SK-N-SH (cell line): ENCODE measurements around the gene RTF2. TPM values are rescaled to one million over a fixed set of nuclear protein-coding genes. Genes with fewer than 3 reads are reported as not detected.

ENCODE experiments used
- CTCF ChIA-PET: fragments of 300-600, 350-600 bp; formaldehyde crosslinking; extraction: SDS; loops from one replicate; lab custom pipeline; 2021; lab: Yijun Ruan, JAX
- POLR2A ChIA-PET: fragments of 350-600 bp; sonication (Branson Sonifier 250); formaldehyde crosslinking; extraction: SDS; loops from one replicate; lab custom pipeline; 2020; ENCODE audit warnings: antibody characterized with exemption, inconsistent platforms; lab: Yijun Ruan, JAX
- DNase-seq: peaks from one replicate; pipeline ENCODE4 v3.0.0; 2012
- H2AFZ ChIP-seq: fragments of 200-600 bp; sonication (generic); 2 replicates; pipeline ENCODE4 v1.8.1; 2016; ENCODE audit warnings: antibody characterized with exemption, mild to moderate bottlenecking, low read depth
- H3F3A ChIP-seq: fragments of 200-600 bp; sonication (generic); replicated peaks from 2 replicates; pipeline ENCODE3; 2016; ENCODE audit warnings: antibody characterized with exemption, mild to moderate bottlenecking; ENCODE audit not compliant: insufficient read depth
- H3K27ac ChIP-seq, 2 experiments: fragments of 200-500 bp in 1 of 2; fragments of 200-600 bp in 1 of 2; sonication (Bioruptor generic) in 1 of 2; sonication (generic), shearing (Covaris generic) in 1 of 2; 2 replicates each; pipeline versions ENCODE4 v1.5.1 to v1.6.1; 2014 to 2016; ENCODE audit warnings: low read depth in 2 of 2, inconsistent platforms in 1 of 2, low read length in 1 of 2, mild to moderate bottlenecking in 1 of 2, mixed read lengths in 1 of 2
- H3K27me3 ChIP-seq: fragments of 200-600 bp; sonication (generic), shearing (Covaris generic); 2 replicates; pipeline ENCODE4 v1.6.1; 2016; ENCODE audit warnings: mixed run types; ENCODE audit not compliant: insufficient read depth
- H3K36me3 ChIP-seq, 2 experiments: fragments of 200-500 bp in 1 of 2; fragments of 200-600 bp in 1 of 2; sonication (Bioruptor generic) in 1 of 2; sonication (generic) in 1 of 2; replicated peaks in 1 of 2; 2 replicates each; pipeline versions ENCODE3 to v1.5.1; 2014 to 2016; ENCODE audit warnings: low read length in 1 of 2, mild to moderate bottlenecking in 1 of 2; ENCODE audit not compliant: insufficient read depth in 2 of 2, control insufficient read depth in 1 of 2
- H3K4me1 ChIP-seq, 2 experiments: fragments of 200-500 bp in 1 of 2; fragments of 200-600 bp in 1 of 2; sonication (Bioruptor generic) in 1 of 2; sonication (generic), shearing (Covaris generic) in 1 of 2; 2 replicates each; pipeline versions ENCODE4 v1.5.1 to v1.6.1; 2014 to 2016; ENCODE audit warnings: low read depth in 1 of 2, low read length in 1 of 2, mixed run types in 1 of 2; ENCODE audit not compliant: insufficient read depth in 2 of 2, control insufficient read depth in 1 of 2
- H3K4me2 ChIP-seq: fragments of 200-600 bp; sonication (generic), shearing (Covaris generic); 2 replicates; pipeline ENCODE4 v1.6.1; 2017; ENCODE audit warnings: mixed run types
- H3K4me3 ChIP-seq, 2 experiments: fragments of 200-500 bp in 1 of 2; fragments of 200-600 bp in 1 of 2; sonication (Bioruptor generic) in 1 of 2; sonication (generic), shearing (Covaris generic) in 1 of 2; 2 replicates each; pipeline versions ENCODE4 v1.5.1 to v1.8.1; 2014 to 2016; ENCODE audit warnings: low read depth in 2 of 2, inconsistent platforms in 1 of 2, low read length in 1 of 2, mild to moderate bottlenecking in 1 of 2, mixed read lengths in 1 of 2, moderate library complexity in 1 of 2
- H3K79me2 ChIP-seq: fragments of 200-600 bp; sonication (generic); 2 replicates; pipeline ENCODE4 v1.8.1; 2017; ENCODE audit warnings: mild to moderate bottlenecking; ENCODE audit not compliant: insufficient read depth
- H3K9ac ChIP-seq: fragments of 200-600 bp; sonication (generic); 2 replicates; pipeline ENCODE4 v1.6.1; 2017; ENCODE audit warnings: mixed run types
- H3K9me2 ChIP-seq: fragments of 200-600 bp; sonication (generic); 2 replicates; pipeline ENCODE4 v1.6.1; 2017; ENCODE audit warnings: mixed run types
- H3K9me3 ChIP-seq: fragments of 200-600 bp; sonication (generic); 2 replicates; pipeline ENCODE4 v1.6.1; 2017; ENCODE audit warnings: mixed run types, mild to moderate bottlenecking, moderate library complexity
- H4K20me1 ChIP-seq: fragments of 200-600 bp; sonication (generic); 2 replicates; pipeline ENCODE4 v1.6.1; 2017; ENCODE audit warnings: mild to moderate bottlenecking, mixed run types; ENCODE audit not compliant: insufficient read depth
- CHD2 ChIP-seq: fragments of 150-350 bp; IDR thresholded peaks from 2 replicates; pipeline ENCODE4 v1.6.1; 2018; ENCODE audit warnings: low read length; ENCODE audit not compliant: partially characterized antibody
- ELF1 ChIP-seq: IDR thresholded peaks from 2 replicates; pipeline ENCODE4 v1.4.0; 2012
- IRF3 ChIP-seq: fragments of 150-350 bp; IDR thresholded peaks from 2 replicates; pipeline ENCODE4 v1.6.1; 2016; ENCODE audit warnings: mild to moderate bottlenecking, low read depth, low read length
- JUND ChIP-seq: IDR thresholded peaks from 2 replicates; pipeline ENCODE4 v1.4.0; 2012
- NRF1 ChIP-seq: IDR thresholded peaks from 2 replicates; pipeline ENCODE4 v1.6.1; 2012; ENCODE audit warnings: low read depth, mild to moderate bottlenecking, low read length
- RCOR1 ChIP-seq: fragments of 150-350 bp; IDR thresholded peaks from 2 replicates; pipeline ENCODE4 v1.6.1; 2017; ENCODE audit warnings: antibody characterized with exemption, low read length
- SIN3A ChIP-seq: IDR thresholded peaks from 2 replicates; pipeline ENCODE4 v1.6.1; 2012; ENCODE audit warnings: low read depth, mild to moderate bottlenecking, low read length, moderate library complexity, borderline replicate concordance
- TAF1 ChIP-seq: IDR thresholded peaks from 2 replicates; pipeline ENCODE4 v1.6.1; 2012; ENCODE audit warnings: low read depth, mild to moderate bottlenecking, low read length, moderate library complexity, borderline replicate concordance
- TEAD4 ChIP-seq: IDR thresholded peaks from 2 replicates; pipeline ENCODE4 v1.4.0; 2012; ENCODE audit warnings: mild to moderate bottlenecking, borderline replicate concordance; ENCODE audit not compliant: insufficient read depth
- YY1 ChIP-seq: IDR thresholded peaks from 2 replicates; pipeline ENCODE4 v1.4.0; 2012; ENCODE audit warnings: low read depth, mild to moderate bottlenecking
- WGBS: methylation state at CpG from one replicate; pipeline ENCODE4 v1.1.6; 2017; ENCODE audit warnings: low lambda C conversion rate; 5-methylcytosine and 5-hydroxymethylcytosine counted together
- polyA plus RNA-seq, 3 experiments: library from polyadenylated mRNA; depleted of rRNA; stranded (reverse); fragments of >200 nt; gene quantifications; 2 replicates each; pipeline ENCODE4 v1.2.3, GENCODE V29; 2012
- TF ChIP-seq, protein P1 (sequence below): IDR thresholded peaks from 2 replicates; pipeline ENCODE4 v1.6.1; 2012; ENCODE audit warnings: mild to moderate bottlenecking, low read depth, low read length, moderate library complexity
- TF ChIP-seq, protein P2 (sequence below): IDR thresholded peaks from 2 replicates; pipeline ENCODE4 v1.4.0; 2012; ENCODE audit warnings: low read depth, borderline replicate concordance
- TF ChIP-seq, protein P3 (sequence below): IDR thresholded peaks from 2 replicates; pipeline ENCODE4 v1.4.0; 2012; ENCODE audit warnings: low read depth

Gene RTF2
- polyA plus RNA-seq, 1 of the 3 experiments (the other 2 are of a cell fraction), result 78.2 TPM

GRCh38 chr20:56427797-56428196, 40.6 kb upstream of the RTF2 start:
- Histone ChIP-seq H3K9ac (no peak overlapping the region), H3K9me2 (no peaks in the 10 kb centered on the region), H4K20me1 (no peaks in the 10 kb centered on the region), H3K4me2 (no peak overlapping the region), H3K4me1 (0 out of 4 replicates have a peak, but pooled peaks cover 0 to 2% of the 10 kb centered on the region in 2 experiments)
- POLR2A ChIA-PET, result interaction anchor here (0.6 kb wide), 1 partner anchor 134 kb away, joined by 3 read pairs; no protein-coding TSS in a partner anchor
- 80% methylated on average over 4 of the region's 4 CpGs for WGBS
- TF ChIP-seq, protein P1, sequence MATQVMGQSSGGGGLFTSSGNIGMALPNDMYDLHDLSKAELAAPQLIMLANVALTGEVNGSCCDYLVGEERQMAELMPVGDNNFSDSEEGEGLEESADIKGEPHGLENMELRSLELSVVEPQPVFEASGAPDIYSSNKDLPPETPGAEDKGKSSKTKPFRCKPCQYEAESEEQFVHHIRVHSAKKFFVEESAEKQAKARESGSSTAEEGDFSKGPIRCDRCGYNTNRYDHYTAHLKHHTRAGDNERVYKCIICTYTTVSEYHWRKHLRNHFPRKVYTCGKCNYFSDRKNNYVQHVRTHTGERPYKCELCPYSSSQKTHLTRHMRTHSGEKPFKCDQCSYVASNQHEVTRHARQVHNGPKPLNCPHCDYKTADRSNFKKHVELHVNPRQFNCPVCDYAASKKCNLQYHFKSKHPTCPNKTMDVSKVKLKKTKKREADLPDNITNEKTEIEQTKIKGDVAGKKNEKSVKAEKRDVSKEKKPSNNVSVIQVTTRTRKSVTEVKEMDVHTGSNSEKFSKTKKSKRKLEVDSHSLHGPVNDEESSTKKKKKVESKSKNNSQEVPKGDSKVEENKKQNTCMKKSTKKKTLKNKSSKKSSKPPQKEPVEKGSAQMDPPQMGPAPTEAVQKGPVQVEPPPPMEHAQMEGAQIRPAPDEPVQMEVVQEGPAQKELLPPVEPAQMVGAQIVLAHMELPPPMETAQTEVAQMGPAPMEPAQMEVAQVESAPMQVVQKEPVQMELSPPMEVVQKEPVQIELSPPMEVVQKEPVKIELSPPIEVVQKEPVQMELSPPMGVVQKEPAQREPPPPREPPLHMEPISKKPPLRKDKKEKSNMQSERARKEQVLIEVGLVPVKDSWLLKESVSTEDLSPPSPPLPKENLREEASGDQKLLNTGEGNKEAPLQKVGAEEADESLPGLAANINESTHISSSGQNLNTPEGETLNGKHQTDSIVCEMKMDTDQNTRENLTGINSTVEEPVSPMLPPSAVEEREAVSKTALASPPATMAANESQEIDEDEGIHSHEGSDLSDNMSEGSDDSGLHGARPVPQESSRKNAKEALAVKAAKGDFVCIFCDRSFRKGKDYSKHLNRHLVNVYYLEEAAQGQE, result no peak
- TF ChIP-seq SIN3A (no peak), TAF1 (no peak), NRF1 (no peak), RCOR1 (no peak), CHD2 (no peak), TEAD4 (no peak), JUND (no peak), YY1 (no peak), ELF1 (no peak), IRF3 (no peak)
- TF ChIP-seq, protein P2, sequence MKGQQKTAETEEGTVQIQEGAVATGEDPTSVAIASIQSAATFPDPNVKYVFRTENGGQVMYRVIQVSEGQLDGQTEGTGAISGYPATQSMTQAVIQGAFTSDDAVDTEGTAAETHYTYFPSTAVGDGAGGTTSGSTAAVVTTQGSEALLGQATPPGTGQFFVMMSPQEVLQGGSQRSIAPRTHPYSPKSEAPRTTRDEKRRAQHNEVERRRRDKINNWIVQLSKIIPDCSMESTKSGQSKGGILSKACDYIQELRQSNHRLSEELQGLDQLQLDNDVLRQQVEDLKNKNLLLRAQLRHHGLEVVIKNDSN, result no peak
- TF ChIP-seq, protein P3, sequence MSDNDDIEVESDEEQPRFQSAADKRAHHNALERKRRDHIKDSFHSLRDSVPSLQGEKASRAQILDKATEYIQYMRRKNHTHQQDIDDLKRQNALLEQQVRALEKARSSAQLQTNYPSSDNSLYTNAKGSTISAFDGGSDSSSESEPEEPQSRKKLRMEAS, result no peak
- TF ChIP-seq, all 33 proteins: peak for 0
- Histone ChIP-seq H3K36me3 (no peaks in the 10 kb centered on the region), H3K27me3 (no peaks in the 10 kb centered on the region), H2AFZ (no peak overlapping the region), H3K9me3 (no peaks in the 10 kb centered on the region), H3K4me3 (no peak overlapping the region), H3K27ac (no peak overlapping the region), H3K79me2 (no peaks in the 10 kb centered on the region), H3F3A (no peaks in the 10 kb centered on the region)
- no peak for DNase-seq
- CTCF ChIA-PET, result no interaction called here
